Left lung (tissue), 10 donors: Measurements from ENCODE around the gene RFESD. TPM values are rescaled to one million over a fixed set of nuclear protein-coding genes. Genes with fewer than 3 reads are reported as not detected.

Source experiments
- ATAC-seq: fragments of 200-7000 bp; cut with Tn5 transposase; one replicate; pipeline ENCODE4 v1.9.1; 2020; ENCODE audit warnings: moderate library complexity
- DNase-seq, 4 donors: peaks; one replicate each; pipeline ENCODE4 v3.0.0-alpha.2; 2013 to 2020
- H3K27ac ChIP-seq, 2 donors: fragments of 200-600 bp; sonication (generic) in 1 of 2; one replicate each; pipeline versions ENCODE4 v1.5.0 to v1.8.0; 2020 to 2021
- H3K27me3 ChIP-seq, 2 donors: fragments of 200-600 bp; sonication (generic) in 1 of 2; one replicate each; pipeline versions ENCODE4 v1.5.0 to v1.8.0; 2020 to 2021
- H3K36me3 ChIP-seq, 2 donors: fragments of 200-600 bp; sonication (generic) in 1 of 2; one replicate each; pipeline versions ENCODE4 v1.5.0 to v1.8.0; 2020 to 2021
- H3K4me1 ChIP-seq, 2 donors: fragments of 200-600 bp; one replicate each; pipeline ENCODE4 v1.8.0; 2021
- H3K4me3 ChIP-seq, 2 donors: fragments of 200-600 bp; sonication (generic) in 1 of 2; one replicate each; pipeline versions ENCODE4 v1.5.0 to v1.8.0; 2020 to 2021; ENCODE audit warnings: mild to moderate bottlenecking in 1 of 2
- H3K9me3 ChIP-seq, 2 donors: fragments of 200-600 bp; sonication (generic) in 1 of 2; one replicate each; pipeline versions ENCODE4 v1.5.0 to v1.8.0; 2020 to 2021
- intact Hi-C, 2 donors: fragments of 100-400 bp; cut with DNase I; formaldehyde crosslinking; loops; one replicate each; pipeline versions ENCODE4 v1.11.2 to v1.14.2; 2022
- polyA plus RNA-seq, 6 donors: library from polyadenylated mRNA; unstranded; fragments of 120-200 nt; gene quantifications; one replicate each; pipeline ENCODE4 v1.2.1, GENCODE V29; 2013; ENCODE audit not compliant: insufficient read length in 6 of 6
- total RNA-seq, 2 donors: library from RNA; stranded (reverse); fragmentation: NEBNext Ultra II Directional; extraction: Animal tissue kit (Norgen Biotek cat#: 25700); gene quantifications; one replicate each; pipeline ENCODE4 v1.2.1, GENCODE V29; 2021
- TF ChIP-seq, protein P1 (sequence below), 2 donors: fragments of 200-600 bp; sonication (generic) in 1 of 2; IDR thresholded peaks; one replicate each; pipeline versions ENCODE4 v1.5.0 to v1.8.0; 2021; ENCODE audit warnings: antibody characterized with exemption in 2 of 2
- donor health status: DM: no; HTN: yes; CAD: no.
- donor health status: DM: no; HTN: no; CAD: no.

The RFESD gene
- total and polyA plus RNA-seq, 8 donors: 2.7 to 6.1 (median 4.8) TPM

DNA sequence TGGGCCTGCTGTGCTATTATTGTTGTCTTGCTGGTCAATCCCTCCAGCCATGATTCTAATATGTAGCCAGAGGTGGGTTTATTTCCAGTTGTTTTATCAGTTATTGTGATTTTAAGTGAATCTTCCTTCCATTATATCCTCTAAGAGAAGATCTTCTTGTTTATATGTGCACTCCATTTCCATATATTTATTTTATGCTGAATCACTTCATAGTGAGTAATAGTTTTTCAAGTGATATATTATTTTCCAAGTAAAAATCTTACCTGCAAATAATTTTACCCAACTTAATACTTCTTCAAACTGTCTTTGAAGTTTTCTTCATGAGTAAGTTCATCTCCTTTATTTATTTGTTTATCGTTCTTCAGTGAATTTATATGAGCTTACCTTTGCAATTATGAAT, 40.2 kb upstream of the RFESD start:
- TF ChIP-seq, protein P1, sequence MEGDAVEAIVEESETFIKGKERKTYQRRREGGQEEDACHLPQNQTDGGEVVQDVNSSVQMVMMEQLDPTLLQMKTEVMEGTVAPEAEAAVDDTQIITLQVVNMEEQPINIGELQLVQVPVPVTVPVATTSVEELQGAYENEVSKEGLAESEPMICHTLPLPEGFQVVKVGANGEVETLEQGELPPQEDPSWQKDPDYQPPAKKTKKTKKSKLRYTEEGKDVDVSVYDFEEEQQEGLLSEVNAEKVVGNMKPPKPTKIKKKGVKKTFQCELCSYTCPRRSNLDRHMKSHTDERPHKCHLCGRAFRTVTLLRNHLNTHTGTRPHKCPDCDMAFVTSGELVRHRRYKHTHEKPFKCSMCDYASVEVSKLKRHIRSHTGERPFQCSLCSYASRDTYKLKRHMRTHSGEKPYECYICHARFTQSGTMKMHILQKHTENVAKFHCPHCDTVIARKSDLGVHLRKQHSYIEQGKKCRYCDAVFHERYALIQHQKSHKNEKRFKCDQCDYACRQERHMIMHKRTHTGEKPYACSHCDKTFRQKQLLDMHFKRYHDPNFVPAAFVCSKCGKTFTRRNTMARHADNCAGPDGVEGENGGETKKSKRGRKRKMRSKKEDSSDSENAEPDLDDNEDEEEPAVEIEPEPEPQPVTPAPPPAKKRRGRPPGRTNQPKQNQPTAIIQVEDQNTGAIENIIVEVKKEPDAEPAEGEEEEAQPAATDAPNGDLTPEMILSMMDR (IDR thresholded peaks at IDR 0.05): no peak

DNA sequence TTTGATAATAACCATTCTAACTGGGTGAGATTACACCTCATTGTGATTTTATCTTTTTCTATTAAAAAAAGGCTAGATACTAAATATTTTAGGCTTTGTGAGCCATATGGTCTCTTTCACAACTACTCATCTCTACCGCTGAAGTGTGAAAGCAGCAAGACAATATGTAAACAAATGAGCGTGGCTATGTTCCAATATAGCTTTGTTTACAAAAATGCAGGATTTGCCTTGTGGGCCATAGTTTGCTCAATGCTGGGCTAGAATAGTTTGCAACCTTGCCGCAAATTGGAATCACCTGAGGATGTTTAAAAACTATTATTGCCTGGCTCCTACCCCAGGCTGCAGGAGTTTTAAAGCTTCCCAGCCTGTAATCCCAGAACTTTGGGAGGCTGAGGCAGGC, 36.9 kb upstream of the RFESD start:
- Histone ChIP-seq H3K9me3 (peaks cover 0 to 14% of the 10 kb centered on the region in 2 donors), H3K4me3 (no peak overlapping the region), H3K36me3 (no peaks in the 10 kb centered on the region), H3K27ac (no peak overlapping the region), H3K4me1 (no peaks in the 10 kb centered on the region), H3K27me3 (no peaks in the 10 kb centered on the region)
- DNase-seq (peak in 1 of 4 donors; percentile 2), ATAC-seq (no peak)
- TF ChIP-seq, protein P1 (IDR thresholded peaks at IDR 0.05): no peak
- intact Hi-C loops: no loop called here

More for the DNA sequence above, 40.2 kb upstream of the RFESD start:
- no peak for ATAC-seq
- DNase-seq: no peak
- intact Hi-C loops: no loop called here
- Histone ChIP-seq H3K27ac (no peak overlapping the region), H3K36me3 (no peaks in the 10 kb centered on the region), H3K27me3 (no peaks in the 10 kb centered on the region), H3K9me3 (no peaks in the 10 kb centered on the region), H3K4me1 (no peaks in the 10 kb centered on the region), H3K4me3 (no peak overlapping the region)

DNA sequence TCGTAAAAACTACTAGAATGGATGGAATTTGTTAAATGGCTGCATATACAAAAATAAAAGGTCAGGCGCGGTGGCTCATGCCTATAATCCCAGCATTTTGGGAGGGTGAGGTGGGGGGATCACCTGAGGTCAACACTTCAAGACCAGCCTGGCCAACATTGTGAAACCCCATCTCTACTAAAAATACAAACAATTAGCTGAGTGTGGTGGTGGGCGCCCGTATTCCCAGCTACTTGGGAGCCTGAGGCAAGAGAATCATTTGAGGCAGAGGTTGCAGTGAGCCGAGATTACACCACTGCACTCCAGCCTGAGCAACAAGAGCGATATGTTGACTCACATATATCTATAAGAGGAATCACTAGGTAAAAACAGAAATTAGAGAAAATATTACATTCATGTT, 36.0 kb upstream of the RFESD start:
- peaks cover 0 to 14% of the 10 kb centered on the region in 2 donors for H3K9me3 ChIP-seq
- no peak for ATAC-seq
- intact Hi-C loops: no loop called here
- H3K27ac ChIP-seq: no peak overlapping the region
- H3K27me3 ChIP-seq: no peaks in the 10 kb centered on the region
- H3K4me1 ChIP-seq: no peaks in the 10 kb centered on the region
- TF ChIP-seq, protein P1 (IDR thresholded peaks at IDR 0.05): no peak
- H3K36me3 ChIP-seq: no peaks in the 10 kb centered on the region
- no peak for DNase-seq
- H3K4me3 ChIP-seq: no peak overlapping the region

DNA sequence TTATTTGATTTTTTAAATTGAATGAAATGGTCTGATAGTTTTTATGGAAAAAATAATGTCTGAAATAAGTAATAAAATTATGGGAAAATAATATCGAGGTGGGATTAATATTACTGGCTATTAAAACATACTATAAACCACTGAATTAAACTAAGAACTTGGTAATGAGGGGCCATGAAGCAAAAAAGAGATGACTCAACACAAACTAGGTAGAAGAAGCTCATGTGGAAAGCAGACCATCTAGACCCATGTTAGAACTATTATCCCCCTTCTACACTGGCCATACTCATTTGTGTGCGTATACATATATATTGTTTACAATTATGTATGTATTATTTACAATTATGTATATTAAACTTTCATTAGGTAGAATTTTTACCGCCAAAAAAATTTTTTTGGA, 35.2 kb upstream of the RFESD start:
- TF ChIP-seq, protein P1 (IDR thresholded peaks at IDR 0.05): no peak
- Histone ChIP-seq H3K4me1 (no peaks in the 10 kb centered on the region), H3K27me3 (no peaks in the 10 kb centered on the region), H3K4me3 (no peak overlapping the region), H3K27ac (no peak overlapping the region), H3K36me3 (no peaks in the 10 kb centered on the region), H3K9me3 (peaks cover 0 to 14% of the 10 kb centered on the region in 2 donors)
- DNase-seq (no peak), ATAC-seq (no peak)
- intact Hi-C loops: no loop called here

DNA sequence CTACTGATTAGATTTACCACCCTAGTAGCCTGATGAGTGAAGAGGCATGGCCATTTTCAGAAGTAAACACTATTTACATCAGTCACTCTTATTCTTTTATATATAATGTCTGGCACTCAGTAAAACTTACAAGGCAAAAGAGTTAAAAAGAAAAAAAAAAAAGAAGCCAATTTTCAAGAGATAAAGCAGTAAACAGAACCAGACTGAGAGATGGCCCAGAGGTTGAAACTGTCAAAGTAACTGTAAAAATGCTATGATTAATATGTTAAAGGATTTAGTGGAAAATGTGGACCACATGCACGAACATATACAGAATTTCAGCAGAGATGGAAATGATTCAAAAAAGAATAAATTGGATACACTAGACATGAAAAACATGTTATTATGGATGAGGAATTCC, 33.1 kb upstream of the RFESD start:
- H3K9me3 ChIP-seq: peaks cover 0 to 14% of the 10 kb centered on the region in 2 donors
- intact Hi-C loops: no loop called here
- H3K27me3 ChIP-seq: peaks cover 0 to 5% of the 10 kb centered on the region in 2 donors
- no peak overlapping the region for H3K27ac ChIP-seq
- no peak overlapping the region for H3K4me3 ChIP-seq
- H3K36me3 ChIP-seq: no peaks in the 10 kb centered on the region
- no peaks in the 10 kb centered on the region for H3K4me1 ChIP-seq
- DNase-seq (no peak), ATAC-seq (no peak)
- TF ChIP-seq, protein P1 (IDR thresholded peaks at IDR 0.05): no peak
